ENCODE data around the gene CEP85L.

DNA sequence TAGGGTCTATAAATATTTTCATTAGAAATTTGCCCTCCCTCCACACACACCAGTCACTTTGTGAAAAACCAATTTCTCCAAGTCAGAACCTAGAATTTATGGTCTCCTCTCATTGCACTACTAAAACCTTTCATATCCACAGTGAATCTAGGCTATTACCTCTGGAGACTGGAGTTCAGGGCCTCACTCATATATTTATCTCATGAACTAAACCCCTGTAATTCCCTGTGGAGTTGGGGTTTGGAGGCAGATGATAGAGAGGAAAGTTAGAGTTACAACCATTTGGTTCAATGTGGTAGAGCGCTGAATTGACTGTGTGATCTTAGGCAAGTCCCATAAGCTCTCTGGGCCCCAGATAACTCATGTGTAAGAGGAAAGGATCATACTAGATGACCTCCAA is 18.2 kb upstream of the CEP85L start:
- TF ChIP-seq EZH2phosphoT487 (IDR thresholded peaks at IDR 0.05; ENCODE audit: borderline replicate concordance, low read depth, low read length): no peak
- TF ChIP-seq, protein P1, sequence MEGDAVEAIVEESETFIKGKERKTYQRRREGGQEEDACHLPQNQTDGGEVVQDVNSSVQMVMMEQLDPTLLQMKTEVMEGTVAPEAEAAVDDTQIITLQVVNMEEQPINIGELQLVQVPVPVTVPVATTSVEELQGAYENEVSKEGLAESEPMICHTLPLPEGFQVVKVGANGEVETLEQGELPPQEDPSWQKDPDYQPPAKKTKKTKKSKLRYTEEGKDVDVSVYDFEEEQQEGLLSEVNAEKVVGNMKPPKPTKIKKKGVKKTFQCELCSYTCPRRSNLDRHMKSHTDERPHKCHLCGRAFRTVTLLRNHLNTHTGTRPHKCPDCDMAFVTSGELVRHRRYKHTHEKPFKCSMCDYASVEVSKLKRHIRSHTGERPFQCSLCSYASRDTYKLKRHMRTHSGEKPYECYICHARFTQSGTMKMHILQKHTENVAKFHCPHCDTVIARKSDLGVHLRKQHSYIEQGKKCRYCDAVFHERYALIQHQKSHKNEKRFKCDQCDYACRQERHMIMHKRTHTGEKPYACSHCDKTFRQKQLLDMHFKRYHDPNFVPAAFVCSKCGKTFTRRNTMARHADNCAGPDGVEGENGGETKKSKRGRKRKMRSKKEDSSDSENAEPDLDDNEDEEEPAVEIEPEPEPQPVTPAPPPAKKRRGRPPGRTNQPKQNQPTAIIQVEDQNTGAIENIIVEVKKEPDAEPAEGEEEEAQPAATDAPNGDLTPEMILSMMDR (conservative IDR thresholded peaks at IDR 0.05; ENCODE audit: low read length): no peak

Data from OCI-LY7 (cell line).